ENCODE data around the gene AGMO.

Gene AGMO

GRCh38 chr7:15503603-15504290 is 58.1 kb downstream of the AGMO start:
- no peak for DNase-seq (ENCODE audit: low read depth, low spot score)

GRCh38 chr7:15498465-15498864 is 63.4 kb downstream of the AGMO start:
- no peak for DNase-seq (ENCODE audit: low read depth, low spot score)

GRCh38 chr7:15495170-15495569 is 66.6 kb downstream of the AGMO start:
- no peak for DNase-seq (ENCODE audit: low read depth, low spot score)

GRCh38 chr7:15494711-15495110 is 67.1 kb downstream of the AGMO start:
- no peak for DNase-seq (ENCODE audit: low read depth, low spot score)

- DNase-seq (ENCODE audit: low read depth, low spot score): no peak
These were observed 70.5 kb downstream of the AGMO start for GRCh38 chr7:15491361-15491760.

GRCh38 chr7:15490291-15490690 is 71.5 kb downstream of the AGMO start:
- DNase-seq (ENCODE audit: low read depth, low spot score): no peak

GRCh38 chr7:15489861-15490260 is 72.0 kb downstream of the AGMO start:
- DNase-seq (ENCODE audit: low read depth, low spot score): no peak

GRCh38 chr7:15489383-15489782 is 72.4 kb downstream of the AGMO start:
- no peak for DNase-seq (ENCODE audit: low read depth, low spot score)

GRCh38 chr7:15488401-15488800 is 73.4 kb downstream of the AGMO start:
- DNase-seq (ENCODE audit: low read depth, low spot score): no peak

GRCh38 chr7:15487896-15488295 is 73.9 kb downstream of the AGMO start:
- no peak for DNase-seq (ENCODE audit: low read depth, low spot score)

- DNase-seq (ENCODE audit: low read depth, low spot score): no peak
These were observed 75.8 kb downstream of the AGMO start for GRCh38 chr7:15485998-15486397.

GRCh38 chr7:15485431-15485830 is 76.4 kb downstream of the AGMO start:
- DNase-seq (ENCODE audit: low read depth, low spot score): no peak

GRCh38 chr7:15481132-15481531 is 80.7 kb downstream of the AGMO start:
- DNase-seq (ENCODE audit: low read depth, low spot score): no peak

- no peak for DNase-seq (ENCODE audit: low read depth, low spot score)
These were observed 83.4 kb downstream of the AGMO start for GRCh38 chr7:15478401-15478800.

GRCh38 chr7:15476531-15476918 is 85.3 kb downstream of the AGMO start:
- DNase-seq (ENCODE audit: low read depth, low spot score): no peak

GRCh38 chr7:15475808-15476530 is 85.8 kb downstream of the AGMO start:
- DNase-seq (ENCODE audit: low read depth, low spot score): no peak

- DNase-seq (ENCODE audit: low read depth, low spot score): no peak
These were observed 90.2 kb downstream of the AGMO start for GRCh38 chr7:15471669-15471950.

GRCh38 chr7:15470825-15471668 is 90.8 kb downstream of the AGMO start:
- DNase-seq (ENCODE audit: low read depth, low spot score): no peak

- DNase-seq (ENCODE audit: low read depth, low spot score): no peak
These were observed 97.1 kb downstream of the AGMO start for GRCh38 chr7:15464667-15465121.

GRCh38 chr7:15463801-15464666 is 97.8 kb downstream of the AGMO start:
- DNase-seq (ENCODE audit: low read depth, low spot score): no peak

GRCh38 chr7:15462721-15463389 is 99.0 kb downstream of the AGMO start:
- DNase-seq (ENCODE audit: low read depth, low spot score): no peak
